Muscle of leg (tissue), 11 donors: ENCODE results near the gene STAT6. TPM values are rescaled to one million over a fixed set of nuclear protein-coding genes. Genes with fewer than 3 reads are reported as not detected.

Experiments
- DNase-seq: peaks from one replicate; pipeline ENCODE4 v3.0.0; 2013
- H3K27ac ChIP-seq: one replicate; pipeline ENCODE4 v1.5.1; 2013; ENCODE audit warnings: mild to moderate bottlenecking, low read length, control low read depth
- H3K27me3 ChIP-seq: one replicate; pipeline ENCODE4 v1.6.1; 2013; ENCODE audit warnings: low read length; ENCODE audit not compliant: control insufficient read depth, insufficient read depth
- H3K36me3 ChIP-seq: one replicate; pipeline ENCODE4 v1.6.1; 2013; ENCODE audit warnings: low read length; ENCODE audit not compliant: control insufficient read depth, insufficient read depth
- H3K4me1 ChIP-seq: one replicate; pipeline ENCODE4 v1.6.1; 2013; ENCODE audit warnings: low read length; ENCODE audit not compliant: control insufficient read depth, insufficient read depth
- H3K4me3 ChIP-seq: one replicate; pipeline ENCODE4 v1.5.1; 2013; ENCODE audit warnings: low read length, control low read depth
- H3K9me3 ChIP-seq: replicated peaks from 2 replicates; pipeline ENCODE4 v1.6.1; 2013; ENCODE audit warnings: low read depth, low read length; ENCODE audit not compliant: control insufficient read depth
- WGBS: methylation state at CpG from one replicate; pipeline ENCODE4 v1.1.5; 2013; ENCODE audit warnings: missing lambda C conversion rate; ENCODE audit not compliant: insufficient coverage; 5-methylcytosine and 5-hydroxymethylcytosine counted together
- polyA plus RNA-seq, 8 donors: library from polyadenylated mRNA; unstranded; fragments of 120-200 nt; gene quantifications; one replicate each; pipeline versions ENCODE4 v1.2.1 to v1.2.3, GENCODE V29; 2013; ENCODE audit warnings: inconsistent platforms in 1 of 8, low replicate concordance in 1 of 8; ENCODE audit not compliant: insufficient read length in 8 of 8, insufficient read depth in 1 of 8
- total RNA-seq: library from RNA; stranded (reverse); fragments of 120-200 nt; gene quantifications from one replicate; pipeline ENCODE4 v1.2.4, GENCODE V29; 2013

STAT6 gene
- total and polyA plus RNA-seq, 9 donors: 26.9 to 56.3 (median 36.4) TPM

- no peaks in the 10 kb centered on the region for H3K27me3 ChIP-seq
- peaks cover 4% of the 10 kb centered on the region for H3K4me1 ChIP-seq
- no peak overlapping the region for H3K4me3 ChIP-seq
- no peaks in the 10 kb centered on the region for H3K36me3 ChIP-seq
- no peak for DNase-seq
- H3K9me3 ChIP-seq: no peaks in the 10 kb centered on the region
- WGBS: 90% methylated on average over 5 of the region's 5 CpGs
- H3K27ac ChIP-seq: no peak overlapping the region
Observed at GRCh38 chr12:57116580-57117281, 5.6 kb upstream of the STAT6 start.

- Histone ChIP-seq H3K4me1 (peaks cover 26% of the 10 kb centered on the region), H3K36me3 (peaks cover 7% of the 10 kb centered on the region), H3K9me3 (no peaks in the 10 kb centered on the region), H3K27ac (peak overlapping the region; percentile 98), H3K4me3 (peak overlapping the region; percentile 72), H3K27me3 (no peaks in the 10 kb centered on the region)
- 84% methylated on average over 4 of the region's 9 CpGs for WGBS
- DNase-seq: no peak
Observed at GRCh38 chr12:57112492-57113294, 1.5 kb upstream of the STAT6 start.

GRCh38 chr12:57110104-57111030, 795 bp downstream of the STAT6 start:
- Histone ChIP-seq H3K4me3 (peak overlapping the region; percentile 72), H3K4me1 (peaks cover 43% of the 10 kb centered on the region), H3K36me3 (peaks cover 23% of the 10 kb centered on the region), H3K27ac (peak overlapping the region; percentile 98), H3K27me3 (no peaks in the 10 kb centered on the region), H3K9me3 (no peaks in the 10 kb centered on the region)
- 1% methylated on average over 15 of the region's 28 CpGs for WGBS
- DNase-seq: peak; percentile 66

- no peak for DNase-seq
- H3K27ac ChIP-seq: peak overlapping the region; percentile 98
- peak overlapping the region; percentile 72 for H3K4me3 ChIP-seq
- H3K27me3 ChIP-seq: no peaks in the 10 kb centered on the region
- H3K9me3 ChIP-seq: no peaks in the 10 kb centered on the region
- peaks cover 44% of the 10 kb centered on the region for H3K4me1 ChIP-seq
- H3K36me3 ChIP-seq: peaks cover 31% of the 10 kb centered on the region
- 48% methylated on average over 3 of the region's 7 CpGs for WGBS
Observed at GRCh38 chr12:57109207-57110103, 1.7 kb downstream of the STAT6 start.

GRCh38 chr12:57107456-57108155, 3.6 kb downstream of the STAT6 start:
- DNase-seq: no peak
- WGBS: 83% methylated on average over 2 of the region's 7 CpGs
- H3K27me3 ChIP-seq: no peaks in the 10 kb centered on the region
- H3K9me3 ChIP-seq: no peaks in the 10 kb centered on the region
- H3K4me1 ChIP-seq: peaks cover 44% of the 10 kb centered on the region
- H3K36me3 ChIP-seq: peaks cover 39% of the 10 kb centered on the region
- no peak overlapping the region for H3K27ac ChIP-seq
- H3K4me3 ChIP-seq: no peak overlapping the region

GRCh38 chr12:57106021-57106708, 5.0 kb downstream of the STAT6 start:
- H3K27me3 ChIP-seq: no peaks in the 10 kb centered on the region
- peaks cover 39% of the 10 kb centered on the region for H3K36me3 ChIP-seq
- H3K4me1 ChIP-seq: peaks cover 35% of the 10 kb centered on the region
- H3K9me3 ChIP-seq: no peaks in the 10 kb centered on the region
- H3K27ac ChIP-seq: peak overlapping the region; percentile 42
- no peak overlapping the region for H3K4me3 ChIP-seq
- DNase-seq: no peak
- WGBS: 59% methylated on average over 9 of the region's 9 CpGs

GRCh38 chr12:57105011-57105753, 6.0 kb downstream of the STAT6 start:
- 96% methylated on average over 12 of the region's 14 CpGs for WGBS

GRCh38 chr12:57104292-57104910, 6.8 kb downstream of the STAT6 start:
- no peak overlapping the region for H3K27ac ChIP-seq
- H3K4me1 ChIP-seq: peaks cover 20% of the 10 kb centered on the region
- H3K36me3 ChIP-seq: peaks cover 43% of the 10 kb centered on the region
- no peaks in the 10 kb centered on the region for H3K9me3 ChIP-seq
- H3K4me3 ChIP-seq: no peak overlapping the region
- H3K27me3 ChIP-seq: no peaks in the 10 kb centered on the region
- 92% methylated on average over 5 of the region's 12 CpGs for WGBS
- no peak for DNase-seq

More at GRCh38 chr12:57105011-57105753, 6.0 kb downstream of the STAT6 start:
- H3K36me3 ChIP-seq: peaks cover 40% of the 10 kb centered on the region
- H3K9me3 ChIP-seq: no peaks in the 10 kb centered on the region
- peaks cover 26% of the 10 kb centered on the region for H3K4me1 ChIP-seq
- no peak for DNase-seq
- H3K4me3 ChIP-seq: no peak overlapping the region
- no peak overlapping the region for H3K27ac ChIP-seq
- H3K27me3 ChIP-seq: no peaks in the 10 kb centered on the region
